Esophagus muscularis mucosa (tissue), 4 donors: ENCODE results near the gene ACTL10. TPM values are rescaled to one million over a fixed set of nuclear protein-coding genes. Genes with fewer than 3 reads are reported as not detected.
A peak's percentile ranks its signal among the peaks of the same experiment; 100 is the strongest.

ENCODE experiments used
- DNase-seq: peaks from one replicate; pipeline ENCODE4 v3.0.0-alpha.2; 2017; ENCODE audit errors: extremely low spot score
- H3K27ac ChIP-seq, 4 donors: fragments of 200-600 bp; sonication (generic); replicated peaks in 1 of 4; 1 replicate in 3 of 4; 2 replicates in 1 of 4; pipeline ENCODE4 v1.5.1; 2016 to 2019; ENCODE audit warnings: mild to moderate bottlenecking in 1 of 4
- H3K27me3 ChIP-seq, 4 donors: fragments of 200-600 bp; sonication (generic); one replicate each; pipeline versions ENCODE4 v1.5.1 to v1.6.0; 2016 to 2019
- H3K36me3 ChIP-seq, 4 donors: fragments of 200-600 bp; sonication (generic); one replicate each; pipeline ENCODE4 v1.5.1; 2016 to 2019
- H3K4me1 ChIP-seq, 4 donors: fragments of 200-600 bp; sonication (generic); one replicate each; pipeline ENCODE4 v1.5.1; 2016 to 2019
- H3K4me3 ChIP-seq, 4 donors: fragments of 200-600 bp; sonication (generic); 1 replicate in 2 of 4; 2 replicates in 2 of 4; pipeline ENCODE4 v1.5.1; 2016 to 2019; ENCODE audit warnings: mild to moderate bottlenecking in 4 of 4, moderate library complexity in 1 of 4
- H3K9me3 ChIP-seq, 4 donors: fragments of 200-600 bp; sonication (generic); 1 replicate in 3 of 4; 2 replicates in 1 of 4; pipeline ENCODE4 v1.5.1; 2016 to 2019
- EP300 ChIP-seq: sonication (generic); formaldehyde crosslinking; IDR thresholded peaks from one replicate; pipeline ENCODE4 v1.6.1; 2017; ENCODE audit warnings: antibody characterized with exemption
- POLR2A ChIP-seq: fragments of 450-650 bp; IDR thresholded peaks from one replicate; pipeline ENCODE4 v1.6.1; 2017; ENCODE audit warnings: antibody characterized with exemption, moderate library complexity, mild to moderate bottlenecking, low read depth
- POLR2AphosphoS5 ChIP-seq, 2 donors: sonication (generic); formaldehyde crosslinking; IDR thresholded peaks; one replicate each; pipeline ENCODE4 v1.6.1; 2017; ENCODE audit warnings: antibody characterized with exemption in 2 of 2
- WGBS: methylation state at CpG from one replicate; pipeline ENCODE4 v1.1.5; 2018; 5-methylcytosine and 5-hydroxymethylcytosine counted together
- intact Hi-C: fragments of 100-400 bp; cut with DNase I; formaldehyde crosslinking; loops from one replicate; pipeline ENCODE4 v1.15.1; 2023
- total RNA-seq, 4 donors: library from RNA; depleted of rRNA; stranded (reverse); fragments of >200 nt; gene quantifications; one replicate each; pipeline versions ENCODE4 v1.1.0 to v1.2.1, GENCODE V29; 2016
- TF ChIP-seq, protein P1 (sequence below), 3 experiments: fragments of 200-600 bp in 2 of 3; fragments of 450-650 bp in 1 of 3; sonication (generic) in 2 of 3; IDR thresholded peaks; one replicate each; pipeline ENCODE4 v1.5.1; 2017 to 2019; ENCODE audit warnings: antibody characterized with exemption in 3 of 3, mild to moderate bottlenecking in 2 of 3, moderate library complexity in 1 of 3

Gene ACTL10
- total RNA-seq, 4 donors from 2014 or later: 1.3 to 2.5 (median 2.0) TPM

DNA sequence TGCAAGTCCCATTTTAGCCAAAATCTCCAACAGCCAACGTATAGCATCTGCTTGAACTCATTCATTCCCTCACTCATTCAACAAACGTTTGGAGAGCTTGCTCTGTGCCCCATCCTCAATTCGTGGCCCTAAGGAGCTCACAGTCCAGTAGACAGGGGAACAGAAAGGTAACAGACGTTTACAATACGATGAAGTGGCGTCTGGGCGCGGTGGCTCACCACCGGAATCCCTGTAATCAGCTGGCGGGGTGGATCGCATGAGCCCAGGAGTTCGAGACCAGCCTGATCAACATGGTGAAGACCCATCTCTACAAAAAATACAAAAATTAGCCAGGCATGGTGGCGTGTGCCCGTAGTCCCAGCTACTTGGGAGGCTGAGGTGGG, 20.2 kb downstream of the ACTL10 start:
- Histone ChIP-seq H3K27me3 (no peaks in the 10 kb centered on the region), H3K4me3 (peak overlapping the region; percentile 53 to 67 (median 55)), H3K36me3 (no peaks in the 10 kb centered on the region), H3K27ac (peak overlapping the region; percentile 45 to 73 (median 69)), H3K9me3 (no peaks in the 10 kb centered on the region), H3K4me1 (peaks cover 14 to 27% (median 23%) of the 10 kb centered on the region in 4 donors)
- intact Hi-C loops: loop anchor here (5.0 kb wide), 1 partner anchor 45 kb away; the partner anchor contains the start of gene ZNF341
- DNase-seq: no peak
- 82% methylated on average over 14 of the region's 14 CpGs for WGBS
- TF ChIP-seq POLR2A (no peak), EP300 (no peak), POLR2AphosphoS5 (IDR thresholded peaks at IDR 0.05) (no peak)
- TF ChIP-seq, protein P1, sequence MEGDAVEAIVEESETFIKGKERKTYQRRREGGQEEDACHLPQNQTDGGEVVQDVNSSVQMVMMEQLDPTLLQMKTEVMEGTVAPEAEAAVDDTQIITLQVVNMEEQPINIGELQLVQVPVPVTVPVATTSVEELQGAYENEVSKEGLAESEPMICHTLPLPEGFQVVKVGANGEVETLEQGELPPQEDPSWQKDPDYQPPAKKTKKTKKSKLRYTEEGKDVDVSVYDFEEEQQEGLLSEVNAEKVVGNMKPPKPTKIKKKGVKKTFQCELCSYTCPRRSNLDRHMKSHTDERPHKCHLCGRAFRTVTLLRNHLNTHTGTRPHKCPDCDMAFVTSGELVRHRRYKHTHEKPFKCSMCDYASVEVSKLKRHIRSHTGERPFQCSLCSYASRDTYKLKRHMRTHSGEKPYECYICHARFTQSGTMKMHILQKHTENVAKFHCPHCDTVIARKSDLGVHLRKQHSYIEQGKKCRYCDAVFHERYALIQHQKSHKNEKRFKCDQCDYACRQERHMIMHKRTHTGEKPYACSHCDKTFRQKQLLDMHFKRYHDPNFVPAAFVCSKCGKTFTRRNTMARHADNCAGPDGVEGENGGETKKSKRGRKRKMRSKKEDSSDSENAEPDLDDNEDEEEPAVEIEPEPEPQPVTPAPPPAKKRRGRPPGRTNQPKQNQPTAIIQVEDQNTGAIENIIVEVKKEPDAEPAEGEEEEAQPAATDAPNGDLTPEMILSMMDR (IDR thresholded peaks at IDR 0.05): no peak

DNA sequence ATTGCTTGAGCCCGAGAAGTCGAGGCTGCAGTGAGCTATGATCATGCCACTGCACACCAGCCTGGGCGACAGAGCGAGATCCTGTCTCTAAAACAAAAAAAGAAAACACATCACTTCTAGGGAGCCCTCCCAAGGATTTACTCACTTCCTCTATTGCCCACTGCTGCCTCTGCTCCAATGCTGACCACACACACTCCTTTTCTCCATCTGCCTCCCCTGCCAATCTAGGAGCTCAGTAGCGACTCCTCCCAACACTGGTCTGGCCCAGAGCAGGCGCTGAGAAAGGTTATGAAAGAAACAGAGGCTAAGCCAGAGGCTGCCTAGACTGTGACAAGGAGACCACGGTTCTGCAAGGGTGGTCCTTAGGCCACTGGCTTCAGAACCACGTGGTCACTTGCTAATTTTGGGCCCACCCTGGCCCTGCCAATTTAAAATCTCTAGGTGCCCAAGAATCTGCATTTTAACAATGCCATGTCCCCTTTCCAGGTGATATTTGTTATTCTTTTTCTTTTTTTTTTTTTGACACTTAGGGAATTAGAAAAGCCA, 20.7 kb downstream of the ACTL10 start:
- Histone ChIP-seq H3K4me1 (peaks cover 14 to 27% (median 23%) of the 10 kb centered on the region in 4 donors), H3K27me3 (no peaks in the 10 kb centered on the region), H3K9me3 (no peaks in the 10 kb centered on the region), H3K36me3 (no peaks in the 10 kb centered on the region), H3K4me3 (no peak overlapping the region), H3K27ac (peak overlapping the region in 3 of 4 donors; percentile 68 to 73 (median 70))
- 71% methylated on average over 8 of the region's 8 CpGs for WGBS
- no peak for DNase-seq
- intact Hi-C loops: loop anchor here (5.0 kb wide), 1 partner anchor 45 kb away; the partner anchor contains the start of gene ZNF341
- TF ChIP-seq POLR2AphosphoS5 (IDR thresholded peaks at IDR 0.05) (no peak), EP300 (no peak), POLR2A (no peak)
- TF ChIP-seq, protein P1 (IDR thresholded peaks at IDR 0.05): no peak

DNA sequence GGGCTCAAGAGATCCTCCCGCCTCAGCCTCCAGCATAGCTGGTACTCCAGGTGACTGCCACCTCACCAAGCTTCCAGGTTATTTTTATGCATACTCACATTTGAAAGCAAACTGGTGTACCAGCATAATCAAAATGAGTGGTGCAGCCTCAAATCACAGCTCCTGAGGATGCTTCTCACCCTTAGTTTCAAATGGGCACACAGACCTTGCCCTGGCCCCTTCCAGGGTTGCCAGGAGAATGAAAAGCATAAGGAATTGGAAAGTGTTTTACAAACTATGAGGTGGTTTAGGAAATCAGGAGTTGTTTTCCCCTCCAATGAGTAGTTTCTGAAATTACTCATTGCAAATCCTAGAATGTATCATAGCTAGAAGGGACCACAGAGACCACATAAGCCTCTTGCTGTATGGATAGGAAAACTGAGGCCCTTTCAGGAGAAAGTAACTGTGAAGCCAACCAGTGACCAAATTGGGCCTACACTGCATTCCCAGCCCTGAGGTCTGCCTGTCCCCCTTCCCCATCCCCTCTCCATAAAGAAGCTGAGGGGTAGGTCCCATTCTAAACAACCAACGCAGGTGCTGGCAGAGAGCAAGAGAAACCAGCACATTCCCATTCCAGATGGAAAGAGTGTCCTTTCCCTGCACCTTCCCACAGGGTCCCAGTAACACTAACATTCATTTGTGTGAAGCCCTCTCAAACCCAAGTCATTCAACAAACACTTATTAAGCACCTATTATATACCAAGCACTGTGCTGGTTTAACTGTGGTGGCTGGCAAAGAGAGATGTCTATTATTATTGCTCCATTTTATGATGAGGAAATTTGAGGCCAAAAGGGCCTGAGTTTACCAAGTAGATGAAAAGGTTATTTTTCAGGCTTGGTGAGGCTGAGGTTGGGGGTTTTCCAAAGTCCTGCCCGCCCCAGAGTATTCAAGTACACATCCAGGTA, 21.5 kb downstream of the ACTL10 start:
- intact Hi-C loops: loop anchor here (5.0 kb wide), 1 partner anchor 44 kb away; the partner anchor contains the start of gene ZNF341
- DNase-seq: no peak
- peaks cover 14 to 27% (median 23%) of the 10 kb centered on the region in 4 donors for H3K4me1 ChIP-seq
- no peak overlapping the region for H3K27ac ChIP-seq
- no peaks in the 10 kb centered on the region for H3K9me3 ChIP-seq
- no peaks in the 10 kb centered on the region for H3K27me3 ChIP-seq
- H3K4me3 ChIP-seq: no peak overlapping the region
- H3K36me3 ChIP-seq: no peaks in the 10 kb centered on the region
- TF ChIP-seq POLR2A (no peak), EP300 (no peak), POLR2AphosphoS5 (IDR thresholded peaks at IDR 0.05) (no peak)
- TF ChIP-seq, protein P1 (IDR thresholded peaks at IDR 0.05): no peak
- 85% methylated on average over 3 of the region's 3 CpGs for WGBS

DNA sequence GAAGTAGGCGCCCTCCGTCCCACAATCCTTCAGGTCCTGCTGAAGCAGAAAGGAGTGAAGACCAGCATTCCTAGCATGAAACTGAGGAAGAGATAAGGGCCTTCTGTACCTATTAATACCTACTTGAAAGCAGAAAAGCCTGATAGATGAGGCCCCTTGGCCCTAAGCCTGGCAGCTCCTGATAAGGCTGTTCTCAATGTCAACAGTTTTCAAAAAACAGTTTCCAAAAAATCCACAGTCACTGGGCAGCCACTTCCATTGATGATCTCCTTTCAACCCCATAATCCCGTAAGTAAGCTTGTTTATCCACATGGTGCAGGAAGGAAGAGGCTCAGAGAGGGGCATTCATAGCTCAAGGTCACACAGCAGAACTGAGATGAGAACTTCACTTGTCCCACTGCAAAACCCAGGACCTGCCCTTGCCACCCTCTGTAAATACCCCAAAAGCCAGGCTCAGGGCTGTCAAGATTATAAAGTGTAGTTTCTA, 22.2 kb downstream of the ACTL10 start:
- H3K27ac ChIP-seq: no peak overlapping the region
- intact Hi-C loops: loop anchor here (5.0 kb wide), 1 partner anchor 43 kb away; the partner anchor contains the start of gene ZNF341

More for the DNA sequence above, 22.2 kb downstream of the ACTL10 start:
- no peaks in the 10 kb centered on the region for H3K27me3 ChIP-seq
- WGBS: 87% methylated on average over 3 of the region's 3 CpGs
- H3K9me3 ChIP-seq: no peaks in the 10 kb centered on the region
- H3K36me3 ChIP-seq: no peaks in the 10 kb centered on the region
- H3K4me3 ChIP-seq: no peak overlapping the region
- H3K4me1 ChIP-seq: peaks cover 18 to 31% (median 28%) of the 10 kb centered on the region in 4 donors
- DNase-seq: no peak
- TF ChIP-seq POLR2AphosphoS5 (IDR thresholded peaks at IDR 0.05) (no peak), POLR2A (no peak), EP300 (no peak)
- TF ChIP-seq, protein P1 (IDR thresholded peaks at IDR 0.05): no peak
